RPMI7951 (cell line): ENCODE data around the gene CHTF18. TPM values are rescaled to one million over a fixed set of nuclear protein-coding genes. Genes with fewer than 3 reads are reported as not detected.
"Not testable (repeated sequence)": the region's sequence is repeated elsewhere in the genome, so short reads cannot be mapped to it uniquely, and the experiment has no call there.

Source experiments
- DNase-seq: peaks from one replicate; pipeline ENCODE4 v3.0.0-alpha.2; 2012; ENCODE audit warnings: low read depth
- total RNA-seq: library from RNA; depleted of rRNA; stranded (reverse); fragments of >200 nt; shearing (Covaris generic); gene quantifications from 2 replicates; pipeline ENCODE4 v1.2.3, GENCODE V29; 2014

Gene CHTF18
- total RNA-seq, 1 experiment from 2014 or later: 11.7 TPM

- DNase-seq: peak; percentile 88
Observed at GRCh38 chr16:807347-808084, 19.1 kb downstream of the CHTF18 start.

GRCh38 chr16:808085-808386 lies 19.6 kb downstream of the CHTF18 start:
- no peak for DNase-seq

GRCh38 chr16:813204-813915 lies 24.9 kb downstream of the CHTF18 start:
- peak; percentile 13 for DNase-seq

DNA sequence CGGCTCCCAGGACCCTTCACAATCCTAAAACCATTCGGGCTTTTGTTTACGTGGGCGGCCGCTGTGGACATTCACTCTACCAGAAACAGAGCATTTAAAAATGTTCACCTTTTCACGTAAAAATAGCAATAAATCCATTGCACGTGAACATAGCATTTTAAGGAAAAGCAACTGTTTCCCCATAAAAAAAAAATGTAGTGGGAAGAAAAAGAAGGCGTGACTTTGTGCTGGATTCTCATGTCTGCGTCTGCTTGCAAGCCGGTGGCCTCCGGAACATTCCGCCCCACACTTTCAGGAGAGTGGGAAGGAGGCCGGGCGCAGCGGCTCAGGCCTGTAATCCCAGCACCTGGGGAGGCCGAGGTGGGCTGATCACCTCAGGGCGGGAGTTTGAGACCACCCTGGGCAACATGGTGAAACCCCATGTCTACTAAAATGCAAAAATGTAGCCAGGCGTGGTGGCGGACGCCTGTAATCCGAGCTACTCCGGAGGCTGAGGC lies 25.5 kb downstream of the CHTF18 start:
- no peak for DNase-seq

DNA sequence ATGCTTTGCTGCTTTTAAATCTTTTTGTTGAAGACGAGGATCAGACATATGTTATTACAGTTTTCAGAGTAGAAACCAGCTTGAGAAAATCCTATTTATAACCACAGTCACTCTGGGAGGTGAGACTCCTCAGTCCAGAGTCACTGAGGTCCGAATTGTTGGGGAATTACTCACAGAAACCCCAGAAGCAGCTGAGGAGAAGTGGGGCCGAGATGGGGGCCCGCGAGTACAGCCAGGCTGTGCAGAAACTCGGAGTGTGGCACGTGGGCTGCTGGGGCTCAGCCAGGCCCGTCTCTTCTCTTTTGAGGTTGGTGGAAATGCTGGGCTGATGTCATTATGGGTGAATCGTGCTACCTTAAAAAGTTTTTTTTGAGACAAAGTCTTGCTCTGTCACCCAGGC lies 26.6 kb downstream of the CHTF18 start:
- DNase-seq: peak; percentile 61

GRCh38 chr16:815861-816260 lies 27.4 kb downstream of the CHTF18 start:
- no peak for DNase-seq

DNA sequence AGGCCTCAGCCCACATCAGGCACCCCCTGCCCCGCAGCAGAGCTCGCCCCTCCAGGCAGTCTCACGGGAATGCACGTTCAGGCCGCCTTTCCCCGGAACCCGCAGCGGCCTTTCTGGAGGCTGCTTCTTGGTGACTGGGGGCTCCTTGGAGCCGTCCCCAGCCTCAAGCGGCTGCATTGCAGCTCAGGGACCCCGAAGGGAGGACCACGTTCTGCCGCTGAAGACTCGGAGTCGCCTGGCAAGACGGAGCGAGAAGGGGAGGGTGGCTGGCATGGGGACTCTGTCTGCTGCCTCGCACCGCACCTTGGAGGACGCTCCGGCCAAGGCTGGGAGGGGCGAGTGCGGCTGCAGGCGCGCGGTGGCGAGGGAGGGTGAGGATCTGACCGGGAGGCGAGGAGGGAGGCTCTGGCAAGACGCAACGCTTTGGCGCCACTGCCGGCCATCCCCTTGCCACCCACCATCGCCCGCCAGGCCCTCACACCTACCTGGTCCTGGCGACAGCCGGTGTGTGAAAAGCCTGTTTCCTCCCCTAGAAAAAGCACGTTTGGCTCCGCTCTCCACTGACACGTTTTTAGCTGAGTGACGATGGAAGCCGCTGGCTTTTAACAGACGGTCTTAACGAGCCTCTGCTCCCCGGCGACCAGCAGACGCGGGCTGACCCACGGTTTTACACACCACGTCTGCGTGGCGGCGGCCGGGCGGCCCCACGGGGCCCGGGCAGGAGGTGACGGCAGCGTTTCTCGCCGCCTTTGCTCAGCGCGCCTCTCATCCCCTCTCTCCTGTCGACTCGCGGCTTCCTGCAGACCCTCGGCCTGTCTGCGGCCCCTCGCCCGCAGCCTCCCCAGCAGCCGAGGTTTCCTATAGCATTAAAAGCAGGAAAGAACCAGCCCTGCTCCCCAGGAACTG lies 28.8 kb downstream of the CHTF18 start:
- no peak for DNase-seq

- no peak for DNase-seq
Observed at GRCh38 chr16:818132-818531, 29.7 kb downstream of the CHTF18 start.

- DNase-seq: no peak
Observed at GRCh38 chr16:818592-818991, 30.2 kb downstream of the CHTF18 start.

- DNase-seq: no peak
Observed at GRCh38 chr16:819336-820043, 31.1 kb downstream of the CHTF18 start.

DNA sequence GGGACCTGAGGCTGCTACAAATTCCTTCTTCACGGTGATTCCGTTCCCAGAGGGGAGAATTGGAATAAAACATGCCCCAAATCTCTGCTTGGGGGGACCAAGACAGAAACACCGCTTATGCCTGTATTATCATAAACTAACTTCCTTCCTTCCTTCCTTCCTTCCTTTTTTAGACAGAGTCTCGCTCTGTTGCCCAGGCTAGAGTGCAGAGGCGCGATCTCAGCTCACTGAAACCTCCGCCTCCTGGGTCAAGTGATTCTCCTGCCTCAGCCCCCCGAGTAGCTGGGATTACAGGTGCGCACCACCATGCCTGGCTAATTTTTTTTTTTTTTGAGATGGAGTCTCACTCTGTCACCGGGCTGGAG lies 31.6 kb downstream of the CHTF18 start:
- DNase-seq: not testable (repeated sequence)

DNA sequence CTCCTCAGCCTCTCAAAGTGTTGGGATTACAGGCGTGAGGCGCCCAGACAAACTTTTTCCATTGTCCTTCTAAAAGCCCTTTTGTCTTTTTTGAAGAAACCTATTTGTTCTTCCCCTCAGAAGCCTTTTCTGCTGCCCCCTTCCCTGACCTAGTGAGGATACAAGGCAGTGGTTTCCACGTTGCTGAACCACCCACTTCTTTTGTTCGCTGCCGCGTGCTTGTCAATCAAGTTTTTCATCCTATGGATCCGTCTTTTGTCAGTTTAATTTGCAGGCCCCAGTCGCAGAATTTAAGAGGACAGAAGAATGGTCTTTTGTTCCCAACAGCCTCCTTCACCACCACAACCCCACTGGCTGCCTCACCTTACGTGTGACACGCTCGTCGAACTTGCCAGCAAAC lies 32.3 kb downstream of the CHTF18 start:
- no peak for DNase-seq

- DNase-seq: no peak
Observed at GRCh38 chr16:821751-822150, 33.3 kb downstream of the CHTF18 start.

GRCh38 chr16:822174-822908 lies 33.9 kb downstream of the CHTF18 start:
- no peak for DNase-seq

DNA sequence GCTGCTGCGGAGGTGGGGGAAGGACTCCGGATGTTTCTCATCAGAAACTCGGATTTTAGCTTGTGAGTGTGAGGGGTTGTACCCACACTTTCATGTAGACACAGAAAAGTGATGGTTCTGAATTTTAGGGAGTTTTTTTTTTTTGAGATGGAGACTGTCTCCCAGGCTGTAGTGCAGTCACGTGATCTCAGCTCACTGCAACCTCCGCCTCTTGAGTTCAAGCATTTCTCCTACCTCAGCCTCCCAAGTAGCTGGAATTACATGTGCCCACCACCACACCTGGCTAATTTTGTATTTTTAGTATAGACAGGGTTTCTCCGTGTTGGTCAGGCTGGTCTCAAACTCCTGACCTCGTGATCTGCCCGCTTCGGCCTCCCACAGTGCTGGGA lies 34.5 kb downstream of the CHTF18 start:
- no peak for DNase-seq

GRCh38 chr16:824194-824593 lies 35.8 kb downstream of the CHTF18 start:
- DNase-seq: no peak

- DNase-seq: no peak
Observed at GRCh38 chr16:824601-825000, 36.2 kb downstream of the CHTF18 start.

GRCh38 chr16:825341-826061 lies 37.1 kb downstream of the CHTF18 start:
- DNase-seq: no peak

GRCh38 chr16:827513-827912 lies 39.1 kb downstream of the CHTF18 start:
- no peak for DNase-seq

DNA sequence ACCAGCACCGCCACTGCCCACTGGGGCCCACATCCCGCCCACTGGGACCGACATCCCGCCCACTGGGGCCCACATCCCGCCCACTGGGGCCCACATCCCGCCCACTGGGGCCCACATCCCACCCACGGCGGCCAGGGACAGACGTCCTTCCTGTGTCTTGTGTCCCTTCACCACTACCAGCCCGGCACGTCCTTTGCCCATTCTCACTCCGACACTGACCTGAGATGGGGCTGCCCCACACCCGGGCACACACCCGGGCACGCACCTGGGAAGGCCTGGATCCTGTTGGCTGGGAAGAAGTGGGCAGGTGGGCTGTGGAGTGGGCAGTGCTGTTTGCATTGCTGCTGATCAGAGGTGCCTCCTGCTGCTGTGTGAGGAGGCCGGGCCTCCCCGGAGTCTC lies 40.5 kb downstream of the CHTF18 start:
- DNase-seq: no peak
